IMR-90 (cell line): Measurements from ENCODE around the gene MYH10. TPM values are rescaled to one million over a fixed set of nuclear protein-coding genes. Genes with fewer than 3 reads are reported as not detected.

Experiments
- ATAC-seq: fragments of 200-7000 bp; cut with Tn5 transposase; 2 replicates; pipeline ENCODE4 v1.9.1; 2020; ENCODE audit warnings: low read depth, mild to moderate bottlenecking, moderate library complexity
- BruUV-seq: library from RNA; stranded (reverse); fragments of 400-500 nt; replicated peaks from 2 replicates; lab custom pipeline; 2021; lab: Mats Ljungman, UMichigan
- CTCF ChIA-PET: fragments of 300-600 bp; formaldehyde crosslinking; extraction: SDS; loops from one replicate; lab custom pipeline; 2021; ENCODE audit warnings: antibody characterized with exemption; lab: Yijun Ruan, JAX
- POLR2A ChIA-PET: fragments of 300-600 bp; sonication (Branson Sonifier 250); formaldehyde crosslinking; loops from one replicate; lab custom pipeline; 2022; ENCODE audit warnings: antibody characterized with exemption; ENCODE audit not compliant: unreplicated experiment; lab: Charles Lee
- DNase-seq: peaks from one replicate; pipeline ENCODE4 v3.0.0; 2013
- H2AFZ ChIP-seq: replicated peaks from 2 replicates; pipeline ENCODE3; 2013; ENCODE audit warnings: low read length, mild to moderate bottlenecking; ENCODE audit not compliant: poor library complexity
- H2AK5ac ChIP-seq: 2 replicates; pipeline ENCODE4 v1.6.1; 2013; ENCODE audit warnings: low read depth, low read length, inconsistent platforms
- H2AK9ac ChIP-seq: replicated peaks from 2 replicates; pipeline ENCODE3; 2013; ENCODE audit warnings: mild to moderate bottlenecking, low read depth, low read length, moderate library complexity; ENCODE audit not compliant: poor library complexity
- H2BK120ac ChIP-seq: 2 replicates; pipeline ENCODE4 v1.6.1; 2013; ENCODE audit warnings: low read depth, low read length, inconsistent platforms
- H2BK15ac ChIP-seq: 3 replicates; pipeline ENCODE4 v1.6.1; 2013; ENCODE audit warnings: low read depth, low read length, inconsistent platforms
- H2BK20ac ChIP-seq: 2 replicates; pipeline ENCODE4 v1.6.1; 2013; ENCODE audit warnings: low read depth, mild to moderate bottlenecking, inconsistent platforms, low read length, moderate library complexity
- H2BK5ac ChIP-seq: 2 replicates; pipeline ENCODE4 v1.6.1; 2013; ENCODE audit warnings: mild to moderate bottlenecking, low read depth, low read length, inconsistent platforms; ENCODE audit not compliant: poor library complexity, severe bottlenecking
- H3K14ac ChIP-seq: replicated peaks from 2 replicates; pipeline ENCODE4 v1.6.1; 2013; ENCODE audit warnings: low read depth, low read length, inconsistent platforms
- H3K18ac ChIP-seq: 2 replicates; pipeline ENCODE4 v1.6.1; 2013; ENCODE audit warnings: low read depth, low read length, control low read depth
- H3K23ac ChIP-seq: 2 replicates; pipeline ENCODE4 v1.6.1; 2013; ENCODE audit warnings: low read depth, low read length, inconsistent platforms
- H3K27ac ChIP-seq: 2 replicates; pipeline ENCODE4 v1.5.1; 2013; ENCODE audit warnings: mild to moderate bottlenecking, control low read depth, low read length; ENCODE audit not compliant: insufficient read depth
- H3K27me3 ChIP-seq: 2 replicates; pipeline ENCODE4 v1.6.1; 2013; ENCODE audit warnings: low read length; ENCODE audit not compliant: control insufficient read depth, insufficient read depth
- H3K36me3 ChIP-seq: 2 replicates; pipeline ENCODE4 v1.6.1; 2013; ENCODE audit warnings: low read length, mixed read lengths; ENCODE audit not compliant: control insufficient read depth, insufficient read depth
- H3K4ac ChIP-seq: 2 replicates; pipeline ENCODE4 v1.6.1; 2013; ENCODE audit warnings: low read depth, low read length, inconsistent platforms
- H3K4me1 ChIP-seq: 2 replicates; pipeline ENCODE4 v1.6.1; 2013; ENCODE audit warnings: low read length, mixed read lengths; ENCODE audit not compliant: control insufficient read depth, insufficient read depth
- H3K4me2 ChIP-seq: 2 replicates; pipeline ENCODE4 v1.6.1; 2013; ENCODE audit warnings: low read depth, mild to moderate bottlenecking, control low read depth, low read length, moderate library complexity
- H3K4me3 ChIP-seq: 2 replicates; pipeline ENCODE4 v1.5.1; 2013; ENCODE audit warnings: low read depth, mild to moderate bottlenecking, control low read depth, low read length, moderate library complexity; ENCODE audit not compliant: insufficient read depth
- H3K56ac ChIP-seq: 2 replicates; pipeline ENCODE4 v1.6.1; 2013; ENCODE audit warnings: low read length, inconsistent platforms; ENCODE audit not compliant: insufficient read depth; ENCODE audit errors: extremely low read depth
- H3K79me1 ChIP-seq, 2 experiments: 2 replicates each; pipeline ENCODE4 v1.6.1; 2013; ENCODE audit warnings: low read length in 2 of 2, inconsistent platforms in 1 of 2, low read depth in 1 of 2
- H3K9ac ChIP-seq: 2 replicates; pipeline ENCODE4 v1.6.1; 2013; ENCODE audit warnings: low read depth, low read length, control low read depth
- H3K9me1 ChIP-seq: 2 replicates; pipeline ENCODE4 v1.6.1; 2013; ENCODE audit warnings: low read length, inconsistent platforms; ENCODE audit not compliant: insufficient read depth
- H3K9me3 ChIP-seq: 2 replicates; pipeline ENCODE4 v1.6.1; 2013; ENCODE audit warnings: low read length; ENCODE audit not compliant: control insufficient read depth, insufficient read depth
- H4K20me1 ChIP-seq: 2 replicates; pipeline ENCODE4 v1.6.1; 2013; ENCODE audit warnings: low read length, inconsistent platforms; ENCODE audit not compliant: insufficient read depth
- H4K5ac ChIP-seq: 2 replicates; pipeline ENCODE4 v1.6.1; 2013; ENCODE audit warnings: mild to moderate bottlenecking, low read depth, low read length, control low read depth
- H4K8ac ChIP-seq, 2 experiments: 2 replicates each; pipeline ENCODE4 v1.6.1; 2013; ENCODE audit warnings: low read depth in 2 of 2, low read length in 2 of 2, control low read depth in 1 of 2, inconsistent platforms in 1 of 2
- H4K91ac ChIP-seq: 2 replicates; pipeline ENCODE4 v1.6.1; 2013; ENCODE audit warnings: low read depth, low read length, inconsistent platforms; ENCODE audit not compliant: insufficient read depth
- BHLHE40 ChIP-seq: fragments of 150-350 bp; IDR thresholded peaks from 2 replicates; pipeline ENCODE4 v1.6.1; 2016; ENCODE audit warnings: mild to moderate bottlenecking, low read depth, low read length
- CEBPB ChIP-seq: IDR thresholded peaks from 2 replicates; pipeline ENCODE4 v1.6.1; 2012; ENCODE audit warnings: low read depth, low read length, improper control_type of control experiment
- MAFK ChIP-seq: IDR thresholded peaks from 2 replicates; pipeline ENCODE4 v1.6.1; 2012; ENCODE audit warnings: low read depth, low read length, improper control_type of control experiment
- MAZ ChIP-seq: IDR thresholded peaks from 2 replicates; pipeline ENCODE4 v1.6.1; 2012; ENCODE audit warnings: low read depth, mild to moderate bottlenecking, low read length, improper control_type of control experiment, moderate library complexity, borderline replicate concordance
- MXI1 ChIP-seq: IDR thresholded peaks from 2 replicates; pipeline ENCODE4 v1.6.1; 2012; ENCODE audit warnings: low read depth, mild to moderate bottlenecking, low read length, moderate library complexity, borderline replicate concordance
- POLR2A ChIP-seq: IDR thresholded peaks from 2 replicates; pipeline ENCODE4 v1.6.1; 2012; ENCODE audit warnings: mild to moderate bottlenecking, low read depth, low read length
- RFX5 ChIP-seq: IDR thresholded peaks from 2 replicates; pipeline ENCODE4 v1.8.0; 2012; ENCODE audit warnings: low read depth, mild to moderate bottlenecking, low read length, moderate library complexity
- WGBS, 2 experiments: methylation state at CpG; one replicate each; pipeline versions ENCODE4 v1.1.5 to v1.1.7; 2013; ENCODE audit warnings: missing lambda C conversion rate in 2 of 2; ENCODE audit not compliant: insufficient read length in 1 of 2; ENCODE audit errors: extremely low coverage in 2 of 2; 5-methylcytosine and 5-hydroxymethylcytosine counted together
- dilution Hi-C: fragments of 300-500 bp; cut with HindIII; formaldehyde crosslinking; loops from one replicate; pipeline ENCODE4 v1.14.3; 2018; ENCODE audit warnings: low sequenced_read_pairs; ENCODE audit not compliant: unreplicated experiment
- in situ Hi-C: fragments of 300-500 bp; cut with MboI; formaldehyde crosslinking; loops from 3 replicates; pipeline ENCODE4 v1.14.3; 2019; ENCODE audit warnings: low sequenced_read_pairs, inconsistent platforms, mixed read lengths
- intact Hi-C: fragments of 100-400 bp; cut with micrococcal nuclease; formaldehyde crosslinking; loops from 2 replicates; pipeline ENCODE4 v1.10.0; 2022
- polyA plus RNA-seq, 3 experiments: library from polyadenylated mRNA; depleted of rRNA; stranded (reverse); fragments of >200 nt; gene quantifications; 2 replicates each; pipeline ENCODE4 v1.2.3, GENCODE V29; 2012; ENCODE audit warnings: low replicate concordance in 1 of 3
- total RNA-seq: library from RNA; depleted of rRNA; stranded (reverse); fragments of >200 nt; gene quantifications from 2 replicates; pipeline ENCODE4 v1.2.3, GENCODE V29; 2012
- TF ChIP-seq, protein P1 (sequence below): conservative IDR thresholded peaks from 2 replicates; pipeline ENCODE4 v1.5.1; 2012; ENCODE audit warnings: mild to moderate bottlenecking, low read depth, low read length, improper control_type of control experiment

Gene MYH10
- total and polyA plus RNA-seq, 2 of the 4 experiments (the other 2 are of a cell fraction): 71.2 to 95.2 TPM

DNA sequence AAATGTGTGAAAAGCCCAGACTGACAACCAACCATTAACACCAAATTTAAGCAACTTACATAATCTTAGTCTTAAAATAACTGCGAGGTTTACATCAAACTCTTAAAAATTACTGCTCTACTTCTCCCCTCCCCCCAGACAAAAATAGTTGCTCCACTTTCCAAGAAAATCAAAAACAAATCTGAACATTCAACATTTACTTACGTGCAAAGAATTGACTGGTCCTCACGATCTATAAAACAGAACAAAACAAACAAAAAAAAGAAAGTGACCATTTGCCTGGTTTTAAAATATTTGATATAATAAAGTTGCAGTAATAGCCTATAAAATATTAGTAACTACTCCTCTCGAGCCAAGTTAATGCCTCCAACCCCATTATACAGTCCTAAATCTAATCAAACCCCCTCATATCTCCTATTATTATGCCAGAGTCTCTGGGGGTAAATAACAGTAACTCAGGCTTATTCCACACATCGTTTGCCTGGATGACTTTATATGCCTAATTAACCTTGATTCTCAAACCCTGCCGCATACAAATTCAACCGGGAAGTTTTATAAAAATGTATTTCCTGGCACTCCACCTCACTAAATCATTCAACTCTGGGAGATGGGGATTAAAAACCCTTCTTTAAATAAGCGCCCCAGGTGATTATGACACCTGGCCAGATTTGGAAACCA is 41.5 kb downstream of the MYH10 start:
- Histone ChIP-seq H3K9me1 (peaks cover 12% of the 10 kb centered on the region), H4K5ac (no peak overlapping the region), H2BK15ac (no peak overlapping the region), H2BK5ac (no peak overlapping the region), H4K8ac (no peak overlapping the region), H3K14ac (no peak overlapping the region), H3K56ac (no peak overlapping the region), H3K27me3 (no peaks in the 10 kb centered on the region), H3K9ac (no peak overlapping the region), H3K18ac (no peak overlapping the region), H3K4me3 (no peak overlapping the region), H4K20me1 (peaks cover 3% of the 10 kb centered on the region), H3K23ac (no peak overlapping the region), H3K4me1 (no peaks in the 10 kb centered on the region), H3K9me3 (no peaks in the 10 kb centered on the region), H2BK120ac (no peak overlapping the region), H3K4me2 (no peak overlapping the region), H2BK20ac (no peak overlapping the region), H4K91ac (no peak overlapping the region), H3K27ac (no peak overlapping the region), H2AFZ (no peak overlapping the region), H2AK9ac (no peak overlapping the region), H3K79me1 (peaks cover 34 to 41% of the 10 kb centered on the region in 2 experiments), H3K4ac (no peak overlapping the region), H3K36me3 (peaks cover 8% of the 10 kb centered on the region), H2AK5ac (no peak overlapping the region)
- no TSS peak for BruUV-seq
- in situ Hi-C loops (no loop called here), intact Hi-C loops (no loop called here), dilution Hi-C loops (no loop called here)
- POLR2A ChIA-PET: interaction anchor here (0.6 kb wide), 1 partner anchor 108 kb away, joined by 3 read pairs; no protein-coding TSS in a partner anchor
- no CpG with 5 or more reads among the region's 8 CpGs for WGBS, 2 experiments
- DNase-seq: no peak
- TF ChIP-seq MXI1: no peak
- TF ChIP-seq BHLHE40: no peak
- TF ChIP-seq CEBPB: no peak
- no peak for TF ChIP-seq POLR2A
- no peak for TF ChIP-seq RFX5
- TF ChIP-seq, protein P1, sequence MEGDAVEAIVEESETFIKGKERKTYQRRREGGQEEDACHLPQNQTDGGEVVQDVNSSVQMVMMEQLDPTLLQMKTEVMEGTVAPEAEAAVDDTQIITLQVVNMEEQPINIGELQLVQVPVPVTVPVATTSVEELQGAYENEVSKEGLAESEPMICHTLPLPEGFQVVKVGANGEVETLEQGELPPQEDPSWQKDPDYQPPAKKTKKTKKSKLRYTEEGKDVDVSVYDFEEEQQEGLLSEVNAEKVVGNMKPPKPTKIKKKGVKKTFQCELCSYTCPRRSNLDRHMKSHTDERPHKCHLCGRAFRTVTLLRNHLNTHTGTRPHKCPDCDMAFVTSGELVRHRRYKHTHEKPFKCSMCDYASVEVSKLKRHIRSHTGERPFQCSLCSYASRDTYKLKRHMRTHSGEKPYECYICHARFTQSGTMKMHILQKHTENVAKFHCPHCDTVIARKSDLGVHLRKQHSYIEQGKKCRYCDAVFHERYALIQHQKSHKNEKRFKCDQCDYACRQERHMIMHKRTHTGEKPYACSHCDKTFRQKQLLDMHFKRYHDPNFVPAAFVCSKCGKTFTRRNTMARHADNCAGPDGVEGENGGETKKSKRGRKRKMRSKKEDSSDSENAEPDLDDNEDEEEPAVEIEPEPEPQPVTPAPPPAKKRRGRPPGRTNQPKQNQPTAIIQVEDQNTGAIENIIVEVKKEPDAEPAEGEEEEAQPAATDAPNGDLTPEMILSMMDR: no peak
- no peak for TF ChIP-seq MAFK
- TF ChIP-seq MAZ: no peak
- CTCF ChIA-PET: no interaction called here
- ATAC-seq: no peak
